Adrenal gland (tissue), 12 donors: ENCODE results near the gene IPMK. TPM values are rescaled to one million over a fixed set of nuclear protein-coding genes. Genes with fewer than 3 reads are reported as not detected.

ENCODE experiments used
- DNase-seq, 7 donors: peaks; one replicate each; pipeline ENCODE4 v3.0.0-alpha.2; 2019 to 2020
- H3K27ac ChIP-seq, 5 donors: fragments of 200-600 bp; sonication (generic) in 4 of 5; 1 replicate in 3 of 5; 2 replicates in 2 of 5; pipeline versions ENCODE4 v1.5.1 to v1.8.0; 2016 to 2020; ENCODE audit warnings: mild to moderate bottlenecking in 1 of 5
- H3K27me3 ChIP-seq: fragments of 200-600 bp; 2 replicates; pipeline ENCODE4 v1.8.0; 2021
- H3K36me3 ChIP-seq, 2 donors: fragments of 200-600 bp; replicated peaks in 1 of 2; 1 replicate in 1 of 2; 2 replicates in 1 of 2; pipeline versions ENCODE4 v1.5.1 to v1.8.0; 2018 to 2022
- H3K4me1 ChIP-seq, 2 donors: fragments of 200-600 bp; replicated peaks in 1 of 2; 1 replicate in 1 of 2; 2 replicates in 1 of 2; pipeline versions ENCODE4 v1.5.1 to v1.8.0; 2018 to 2021
- H3K4me3 ChIP-seq, 4 donors: fragments of 200-600 bp; sonication (generic) in 3 of 4; one replicate each; pipeline ENCODE4 v1.5.1; 2016 to 2018
- H3K9me3 ChIP-seq, 3 donors: fragments of 200-600 bp; sonication (generic) in 1 of 3; replicated peaks in 1 of 3; 1 replicate in 2 of 3; 2 replicates in 1 of 3; pipeline versions ENCODE4 v1.5.1 to v1.8.0; 2016 to 2021
- POLR2A ChIP-seq, 2 donors: fragments of 450-650 bp; IDR thresholded peaks; one replicate each; pipeline ENCODE4 v1.6.1; 2017; ENCODE audit warnings: antibody characterized with exemption in 2 of 2, mild to moderate bottlenecking in 2 of 2, moderate library complexity in 1 of 2
- whole genome bisulfite sequencing, 4 donors: extraction: QIAGEN DNeasy Blood & Tissue Kit in 2 of 4; methylation state at CpG; one replicate each; pipeline versions ENCODE4 v1.1.5 to v1.1.7; 2013 to 2017; 5-methylcytosine and 5-hydroxymethylcytosine counted together
- intact Hi-C, 2 donors: fragments of 100-400 bp; cut with DNase I; formaldehyde crosslinking; loops; one replicate each; pipeline versions ENCODE4 v1.14.1 to v1.15.0; 2022 to 2023
- polyA plus RNA-seq, 3 donors: library from polyadenylated mRNA; stranded (reverse); fragments of 200-250 nt in 2 of 3; fragments of 350-450 nt in 1 of 3; fragmentation: Illumina TruSeq in 1 of 3; extraction: RNeasy Lipid Tissue Mini Kit (QIAGEN cat#74804) in 1 of 3; gene quantifications; one replicate each; pipeline ENCODE4 v1.2.3, GENCODE V29; 2013 to 2014
- total RNA-seq, 9 donors: library from RNA; depleted of rRNA in 4 of 9; stranded (reverse); fragments of >200 nt in 4 of 9; fragments of 120-200 nt in 1 of 9; fragmentation: NEBNext Ultra II Directional in 1 of 9; extraction: Animal tissue kit (Norgen Biotek cat#: 25700) in 1 of 9; gene quantifications; one replicate each; pipeline versions ENCODE4 v1.1.0 to v1.2.4, GENCODE V29; 2013 to 2023
- TF ChIP-seq, protein P1 (sequence below), 6 experiments: fragments of 450-650 bp in 4 of 6; fragments of 200-600 bp in 2 of 6; sonication (generic) in 1 of 6; IDR thresholded peaks; 1 replicate in 5 of 6; 2 replicates in 1 of 6; pipeline versions ENCODE4 v1.5.1 to v1.8.0; 2016 to 2021; ENCODE audit warnings: antibody characterized with exemption in 6 of 6, mild to moderate bottlenecking in 2 of 6, moderate library complexity in 1 of 6
- donor health status: healthy with polysubstance abuse.
- donor health status: Bipolar disorder and iron deficiency.
- donor health status: DM: yes; HTN: yes; CAD: no.
- donor health status: DM: no; HTN: no; CAD: no.
- donor health status: DM: no; HTN: no; CAD: no.
- donor health status: DM: yes; HTN: yes; CAD: no.

Gene IPMK
- total and polyA plus RNA-seq, 12 donors: 1.0 to 6.6 (median 4.8) TPM

DNA sequence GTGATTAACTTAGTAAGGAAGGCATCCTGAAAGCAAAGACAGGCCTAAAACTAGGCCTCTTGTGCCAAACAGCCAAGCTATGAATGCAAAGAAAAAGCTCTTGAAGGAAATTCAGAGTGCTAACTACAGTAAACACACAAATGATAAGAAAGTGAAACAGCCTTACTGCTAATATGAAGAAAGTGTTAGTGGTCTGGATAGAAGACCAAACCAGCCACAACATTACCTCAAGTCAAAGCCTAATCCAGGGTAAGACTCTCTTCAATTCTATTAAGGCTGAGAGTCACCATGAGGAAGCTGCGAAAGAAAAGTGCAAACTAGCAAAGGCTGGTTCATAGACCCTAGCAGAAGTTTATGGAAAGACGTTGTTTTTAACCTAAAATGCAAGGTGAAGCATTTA is 66.0 kb downstream of the IPMK start:
- intact Hi-C loops: no loop called here
- TF ChIP-seq, protein P1, sequence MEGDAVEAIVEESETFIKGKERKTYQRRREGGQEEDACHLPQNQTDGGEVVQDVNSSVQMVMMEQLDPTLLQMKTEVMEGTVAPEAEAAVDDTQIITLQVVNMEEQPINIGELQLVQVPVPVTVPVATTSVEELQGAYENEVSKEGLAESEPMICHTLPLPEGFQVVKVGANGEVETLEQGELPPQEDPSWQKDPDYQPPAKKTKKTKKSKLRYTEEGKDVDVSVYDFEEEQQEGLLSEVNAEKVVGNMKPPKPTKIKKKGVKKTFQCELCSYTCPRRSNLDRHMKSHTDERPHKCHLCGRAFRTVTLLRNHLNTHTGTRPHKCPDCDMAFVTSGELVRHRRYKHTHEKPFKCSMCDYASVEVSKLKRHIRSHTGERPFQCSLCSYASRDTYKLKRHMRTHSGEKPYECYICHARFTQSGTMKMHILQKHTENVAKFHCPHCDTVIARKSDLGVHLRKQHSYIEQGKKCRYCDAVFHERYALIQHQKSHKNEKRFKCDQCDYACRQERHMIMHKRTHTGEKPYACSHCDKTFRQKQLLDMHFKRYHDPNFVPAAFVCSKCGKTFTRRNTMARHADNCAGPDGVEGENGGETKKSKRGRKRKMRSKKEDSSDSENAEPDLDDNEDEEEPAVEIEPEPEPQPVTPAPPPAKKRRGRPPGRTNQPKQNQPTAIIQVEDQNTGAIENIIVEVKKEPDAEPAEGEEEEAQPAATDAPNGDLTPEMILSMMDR (IDR thresholded peaks at IDR 0.05): no peak
- no peak for TF ChIP-seq POLR2A (IDR thresholded peaks at IDR 0.05)
- no peak for DNase-seq
- H3K4me1 ChIP-seq: no peaks in the 10 kb centered on the region
- H3K27me3 ChIP-seq: no peaks in the 10 kb centered on the region
- H3K36me3 ChIP-seq: no peaks in the 10 kb centered on the region
- WGBS, 4 donors: 95 to 100% (median 98%) methylated on average over 2 of the region's 2 CpGs
- H3K4me3 ChIP-seq: no peak overlapping the region
- no peak overlapping the region for H3K27ac ChIP-seq
- H3K9me3 ChIP-seq: no peaks in the 10 kb centered on the region

GRCh38 chr10:58189269-58189668 is 78.4 kb downstream of the IPMK start:
- Histone ChIP-seq H3K27me3 (no peaks in the 10 kb centered on the region), H3K9me3 (no peaks in the 10 kb centered on the region), H3K4me3 (no peak overlapping the region), H3K36me3 (no peaks in the 10 kb centered on the region), H3K4me1 (no peaks in the 10 kb centered on the region), H3K27ac (no peak overlapping the region)
- TF ChIP-seq POLR2A (IDR thresholded peaks at IDR 0.05): no peak
- TF ChIP-seq, protein P1 (IDR thresholded peaks at IDR 0.05): no peak
- intact Hi-C loops: no loop called here
- WGBS, 4 donors: 39 to 47% (median 44%) methylated on average over 3 of the region's 3 CpGs
- DNase-seq: no peak

- intact Hi-C loops: no loop called here
- H3K9me3 ChIP-seq: no peaks in the 10 kb centered on the region
Measured at GRCh38 chr10:58184120-58184670, 83.5 kb downstream of the IPMK start.

DNA sequence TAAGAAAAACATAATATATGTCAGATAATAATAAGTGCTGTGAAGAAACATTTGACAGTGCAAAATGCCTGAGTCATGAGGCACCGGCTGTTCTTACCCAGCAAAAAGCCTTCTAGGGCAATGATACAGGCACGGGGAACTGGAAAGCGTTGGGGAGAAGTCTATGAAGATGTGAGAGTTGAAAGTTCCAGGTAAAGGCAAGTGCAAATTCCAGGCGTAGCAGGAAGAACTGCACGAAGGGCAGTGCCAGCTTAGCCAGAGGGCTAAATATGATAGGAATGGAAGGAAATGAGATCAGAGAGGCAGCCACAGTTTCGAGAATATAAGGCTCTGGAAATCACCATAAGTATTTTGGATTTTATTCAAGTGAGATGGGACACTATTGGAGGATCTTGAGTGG is 87.0 kb downstream of the IPMK start:
- Histone ChIP-seq H3K9me3 (no peaks in the 10 kb centered on the region), H3K4me3 (no peak overlapping the region), H3K4me1 (no peaks in the 10 kb centered on the region), H3K27me3 (no peaks in the 10 kb centered on the region), H3K27ac (no peak overlapping the region), H3K36me3 (no peaks in the 10 kb centered on the region)
- TF ChIP-seq POLR2A (IDR thresholded peaks at IDR 0.05): no peak
- TF ChIP-seq, protein P1 (IDR thresholded peaks at IDR 0.05): no peak
- intact Hi-C loops: no loop called here
- 74 to 82% (median 74%) methylated on average over 6 of the region's 6 CpGs for WGBS, 4 donors
- no peak for DNase-seq

More at GRCh38 chr10:58184120-58184670, 83.5 kb downstream of the IPMK start:
- Histone ChIP-seq H3K27ac (no peak overlapping the region), H3K4me1 (no peaks in the 10 kb centered on the region), H3K27me3 (no peaks in the 10 kb centered on the region), H3K4me3 (no peak overlapping the region), H3K36me3 (no peaks in the 10 kb centered on the region)
- no peak for DNase-seq
- WGBS, 4 donors: 73 to 95% (median 92%) methylated on average over 7 of the region's 7 CpGs
- TF ChIP-seq, protein P1 (IDR thresholded peaks at IDR 0.05): no peak
